GM21447 (cell line): ENCODE results near the gene ZSCAN31.
"Not testable (repeated sequence)": the region's sequence is repeated elsewhere in the genome, so short reads cannot be mapped to it uniquely, and the experiment has no call there.

Experiments used
- ATAC-seq: cut with Tn5 transposase; IDR thresholded peaks from one replicate; pipeline ENCODE4 v1.9.1; 2021; ENCODE audit not compliant: unreplicated experiment

The ZSCAN31 gene

GRCh38 chr6:28335564-28336283 is at the start of gene ZSCAN31:
TSS of gene ZSCAN31 (minus strand) at chr6:28336148. CDS start at chr6:28329683, 6,465 bp downstream.
- ATAC-seq, result peak; percentile 74

GRCh38 chr6:28384143-28384533 is 48.2 kb upstream of the ZSCAN31 start:
- ATAC-seq, result no peak

GRCh38 chr6:28383235-28384142 is 47.5 kb upstream of the ZSCAN31 start:
- ATAC-seq, result peak; percentile 88

- no peak for ATAC-seq
Observed at GRCh38 chr6:28380381-28380780, 44.4 kb upstream of the ZSCAN31 start.

- ATAC-seq, result no peak
Observed at GRCh38 chr6:28378644-28379043, 42.7 kb upstream of the ZSCAN31 start.

- no peak for ATAC-seq
Observed at GRCh38 chr6:28377879-28378278, 41.9 kb upstream of the ZSCAN31 start.

GRCh38 chr6:28373925-28374324 is 38.0 kb upstream of the ZSCAN31 start:
- no peak for ATAC-seq

- ATAC-seq, result peak; percentile 78
Observed at GRCh38 chr6:28371706-28372451, 35.9 kb upstream of the ZSCAN31 start.

- no peak for ATAC-seq
Observed at GRCh38 chr6:28371280-28371679, 35.3 kb upstream of the ZSCAN31 start.

GRCh38 chr6:28370440-28370839 is 34.5 kb upstream of the ZSCAN31 start:
- ATAC-seq, result no peak

- no peak for ATAC-seq
Observed at GRCh38 chr6:28369463-28369862, 33.5 kb upstream of the ZSCAN31 start.

- no peak for ATAC-seq
Observed at GRCh38 chr6:28368522-28368921, 32.6 kb upstream of the ZSCAN31 start.

GRCh38 chr6:28365590-28365989 is 29.6 kb upstream of the ZSCAN31 start:
- ATAC-seq, result not testable (repeated sequence)

- no peak for ATAC-seq
Observed at GRCh38 chr6:28360961-28361360, 25.0 kb upstream of the ZSCAN31 start.

- not testable (repeated sequence) for ATAC-seq
Observed at GRCh38 chr6:28359562-28359961, 23.6 kb upstream of the ZSCAN31 start.

GRCh38 chr6:28357036-28357435 is 21.1 kb upstream of the ZSCAN31 start:
- ATAC-seq, result no peak

GRCh38 chr6:28356666-28357020 is 20.7 kb upstream of the ZSCAN31 start:
- no peak for ATAC-seq

- ATAC-seq, result no peak
Observed at GRCh38 chr6:28355743-28356665, 20.1 kb upstream of the ZSCAN31 start.

- no peak for ATAC-seq
Observed at GRCh38 chr6:28354688-28355554, 19.0 kb upstream of the ZSCAN31 start.
